ENCODE measurements around the gene GPAT3.
A peak's percentile ranks its signal among the peaks of the same experiment; 100 is the strongest.
"Not testable (repeated sequence)": the region's sequence is repeated elsewhere in the genome, so short reads cannot be mapped to it uniquely, and the experiment has no call there.

The GPAT3 gene

GRCh38 chr4:83613994-83614393 lies 78.1 kb downstream of the GPAT3 start:
- H3K4me3 ChIP-seq (ENCODE audit: low read depth, low read length): no peak overlapping the region
- no peak for TF ChIP-seq POLR2A (IDR thresholded peaks at IDR 0.05; ENCODE audit: extremely low read depth, insufficient read length)
- TF ChIP-seq, protein P1, sequence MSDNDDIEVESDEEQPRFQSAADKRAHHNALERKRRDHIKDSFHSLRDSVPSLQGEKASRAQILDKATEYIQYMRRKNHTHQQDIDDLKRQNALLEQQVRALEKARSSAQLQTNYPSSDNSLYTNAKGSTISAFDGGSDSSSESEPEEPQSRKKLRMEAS (IDR thresholded peaks at IDR 0.05; ENCODE audit: low read depth, low read length): no peak
- TF ChIP-seq, protein P2, sequence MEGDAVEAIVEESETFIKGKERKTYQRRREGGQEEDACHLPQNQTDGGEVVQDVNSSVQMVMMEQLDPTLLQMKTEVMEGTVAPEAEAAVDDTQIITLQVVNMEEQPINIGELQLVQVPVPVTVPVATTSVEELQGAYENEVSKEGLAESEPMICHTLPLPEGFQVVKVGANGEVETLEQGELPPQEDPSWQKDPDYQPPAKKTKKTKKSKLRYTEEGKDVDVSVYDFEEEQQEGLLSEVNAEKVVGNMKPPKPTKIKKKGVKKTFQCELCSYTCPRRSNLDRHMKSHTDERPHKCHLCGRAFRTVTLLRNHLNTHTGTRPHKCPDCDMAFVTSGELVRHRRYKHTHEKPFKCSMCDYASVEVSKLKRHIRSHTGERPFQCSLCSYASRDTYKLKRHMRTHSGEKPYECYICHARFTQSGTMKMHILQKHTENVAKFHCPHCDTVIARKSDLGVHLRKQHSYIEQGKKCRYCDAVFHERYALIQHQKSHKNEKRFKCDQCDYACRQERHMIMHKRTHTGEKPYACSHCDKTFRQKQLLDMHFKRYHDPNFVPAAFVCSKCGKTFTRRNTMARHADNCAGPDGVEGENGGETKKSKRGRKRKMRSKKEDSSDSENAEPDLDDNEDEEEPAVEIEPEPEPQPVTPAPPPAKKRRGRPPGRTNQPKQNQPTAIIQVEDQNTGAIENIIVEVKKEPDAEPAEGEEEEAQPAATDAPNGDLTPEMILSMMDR (IDR thresholded peaks at IDR 0.05; ENCODE audit: low read depth, low read length): no peak
- DNase-seq (ENCODE audit: low read depth): no peak

DNA sequence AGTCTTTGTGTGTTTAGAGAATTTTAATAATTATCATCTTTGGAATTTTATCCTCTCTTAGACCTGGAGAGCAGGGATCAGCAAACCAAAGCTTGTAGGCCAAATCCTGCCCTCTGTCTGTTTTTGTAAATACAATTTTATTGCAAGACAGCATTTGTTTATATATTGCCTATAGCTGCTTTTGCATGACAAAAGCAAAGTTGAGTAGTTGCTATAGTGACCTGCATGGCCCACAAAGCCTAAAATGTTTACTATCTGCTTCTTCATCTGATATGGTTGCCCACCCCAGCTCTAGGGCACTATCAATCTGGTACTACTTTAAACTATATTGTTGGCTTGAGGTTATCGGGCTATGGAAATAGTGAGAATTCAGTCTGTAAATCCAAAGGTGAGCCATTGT lies 80.3 kb downstream of the GPAT3 start:
- H3K4me3 ChIP-seq (ENCODE audit: low read depth, low read length): no peak overlapping the region
- TF ChIP-seq MYC (IDR thresholded peaks at IDR 0.05; ENCODE audit: low read depth, low read length) (no peak), POLR2A (IDR thresholded peaks at IDR 0.05; ENCODE audit: extremely low read depth, insufficient read length) (no peak)
- TF ChIP-seq, protein P1 (IDR thresholded peaks at IDR 0.05; ENCODE audit: low read depth, low read length): no peak
- TF ChIP-seq, protein P2 (IDR thresholded peaks at IDR 0.05; ENCODE audit: low read depth, low read length): no peak

DNA sequence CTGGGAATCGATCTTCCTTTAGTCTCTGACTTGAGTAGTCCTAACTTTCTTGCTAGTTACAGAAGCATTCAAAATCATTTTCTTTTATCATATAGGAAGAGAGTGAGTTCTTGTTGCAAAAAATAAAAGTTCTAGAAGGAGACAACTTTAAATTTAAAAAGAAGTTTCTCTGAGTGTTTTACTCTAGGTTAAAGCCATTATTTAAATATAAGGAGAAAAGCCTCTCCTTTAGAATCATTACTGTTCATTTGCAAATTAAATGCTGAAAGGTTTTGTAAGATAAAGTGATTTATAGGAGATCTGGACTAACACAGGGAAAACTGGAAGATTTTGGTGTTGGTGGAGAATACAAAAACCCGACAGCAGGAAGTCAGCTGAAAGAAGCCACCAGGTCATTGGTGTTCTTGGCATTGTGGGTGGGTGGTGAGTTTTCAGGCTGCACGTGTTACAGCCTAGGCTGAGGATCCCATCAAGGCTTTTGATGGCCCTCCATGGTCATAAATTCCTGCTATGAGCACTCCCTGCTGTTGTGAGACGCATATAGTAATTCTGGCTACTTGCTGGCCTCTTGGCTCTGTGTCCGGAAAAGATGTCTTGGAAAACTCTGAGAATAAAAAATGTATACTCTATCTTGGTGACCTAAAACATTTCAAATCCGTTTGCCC lies 81.6 kb downstream of the GPAT3 start:
- no peak overlapping the region for H3K4me3 ChIP-seq (ENCODE audit: low read depth, low read length)
- TF ChIP-seq MYC (IDR thresholded peaks at IDR 0.05; ENCODE audit: low read depth, low read length) (no peak), POLR2A (IDR thresholded peaks at IDR 0.05; ENCODE audit: extremely low read depth, insufficient read length) (no peak)
- TF ChIP-seq, protein P2 (IDR thresholded peaks at IDR 0.05; ENCODE audit: low read depth, low read length): no peak
- TF ChIP-seq, protein P1 (IDR thresholded peaks at IDR 0.05; ENCODE audit: low read depth, low read length): no peak
- DNase-seq (ENCODE audit: low read depth): no peak

More for the DNA sequence above, 80.3 kb downstream of the GPAT3 start:
- DNase-seq (ENCODE audit: low read depth): no peak

DNA sequence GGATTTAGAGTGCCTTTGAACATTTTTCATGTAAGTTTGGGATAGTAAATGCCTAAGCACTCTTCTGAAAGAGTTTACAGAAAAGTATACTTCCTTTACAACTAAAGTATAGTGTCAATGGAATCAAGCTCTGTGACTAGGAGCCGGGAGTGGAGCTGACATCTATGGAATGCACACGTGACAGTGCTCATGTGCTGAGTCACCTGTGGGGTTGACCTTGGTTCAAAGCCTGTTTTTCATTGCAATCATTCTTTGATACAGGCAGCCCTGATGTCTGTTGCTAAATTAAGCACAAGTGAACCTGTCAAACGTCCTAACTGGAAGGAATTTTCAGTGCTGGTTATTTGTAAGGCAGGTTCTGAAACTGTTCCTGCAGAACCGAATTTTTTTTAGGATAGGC lies 82.5 kb downstream of the GPAT3 start:
- H3K4me3 ChIP-seq (ENCODE audit: low read depth, low read length): no peak overlapping the region
- no peak for TF ChIP-seq MYC (IDR thresholded peaks at IDR 0.05; ENCODE audit: low read depth, low read length)
- TF ChIP-seq, protein P1 (IDR thresholded peaks at IDR 0.05; ENCODE audit: low read depth, low read length): no peak
- no peak for TF ChIP-seq POLR2A (IDR thresholded peaks at IDR 0.05; ENCODE audit: extremely low read depth, insufficient read length)
- TF ChIP-seq, protein P2 (IDR thresholded peaks at IDR 0.05; ENCODE audit: low read depth, low read length): no peak
- DNase-seq (ENCODE audit: low read depth): peak; percentile 12

DNA sequence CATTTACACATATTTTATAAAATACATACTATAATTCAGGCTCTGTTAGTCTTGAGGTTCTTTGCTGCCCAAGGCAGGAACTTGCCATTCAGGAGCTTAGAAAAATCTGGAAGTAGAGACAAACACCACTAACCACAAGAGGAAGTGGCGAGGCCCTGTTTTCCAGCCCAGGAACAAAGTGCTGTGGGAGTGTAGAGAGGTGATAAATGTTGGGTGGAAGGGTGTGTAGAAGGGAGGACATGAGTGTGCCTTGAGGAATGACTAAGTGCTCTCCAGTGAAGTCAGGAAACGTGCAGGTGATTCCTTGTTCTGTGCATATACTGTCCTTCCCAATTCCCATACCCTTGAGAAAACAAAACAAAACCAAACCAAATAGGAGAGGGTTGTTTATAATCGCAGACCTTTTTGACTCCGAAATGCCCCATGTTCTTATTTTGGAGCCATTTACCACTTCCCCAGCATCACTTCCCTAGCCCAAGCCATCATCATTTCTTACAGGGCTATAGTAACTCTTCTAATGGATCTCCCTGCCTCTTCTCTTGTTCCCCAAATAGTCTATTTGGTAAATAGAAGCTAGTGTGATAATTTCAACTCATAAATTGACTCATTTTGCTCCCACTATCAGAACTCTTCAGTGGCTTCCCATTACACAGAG lies 83.2 kb downstream of the GPAT3 start:
- TF ChIP-seq POLR2A (IDR thresholded peaks at IDR 0.05; ENCODE audit: extremely low read depth, insufficient read length) (no peak), MYC (IDR thresholded peaks at IDR 0.05; ENCODE audit: low read depth, low read length) (no peak)
- TF ChIP-seq, protein P1 (IDR thresholded peaks at IDR 0.05; ENCODE audit: low read depth, low read length): no peak
- TF ChIP-seq, protein P2 (IDR thresholded peaks at IDR 0.05; ENCODE audit: low read depth, low read length): no peak
- H3K4me3 ChIP-seq (ENCODE audit: low read depth, low read length): no peak overlapping the region
- DNase-seq (ENCODE audit: low read depth): peak; percentile 80

GRCh38 chr4:83622127-83622526 lies 86.2 kb downstream of the GPAT3 start:
- not testable (repeated sequence) for H3K4me3 ChIP-seq (ENCODE audit: low read depth, low read length); DNase-seq (ENCODE audit: low read depth)

All from NB4 (cell line).